ENCODE results near the gene USF3. TPM values are rescaled to one million over a fixed set of nuclear protein-coding genes. Genes with fewer than 3 reads are reported as not detected.

Gene USF3
- polyA plus RNA-seq, 1 donor = 14.5 TPM

DNA sequence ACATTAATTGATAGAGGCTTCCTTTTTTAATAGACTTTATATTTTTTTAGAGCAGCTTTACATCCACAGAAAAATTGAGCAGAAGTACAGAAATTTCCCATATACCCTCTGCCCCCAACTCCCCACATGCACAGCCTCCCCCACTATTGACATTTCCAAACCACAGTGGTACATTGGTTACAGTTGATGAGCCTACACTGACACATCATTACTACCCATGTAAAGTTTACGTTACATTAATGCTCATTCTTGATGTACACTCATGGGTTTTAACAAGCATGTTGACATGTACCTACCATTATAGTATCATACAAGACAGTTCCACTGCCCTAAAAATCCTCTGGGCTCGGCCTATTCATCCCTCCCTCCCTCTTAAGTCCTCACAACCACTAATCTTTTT, 78.7 kb downstream of the USF3 start:
- WGBS (ENCODE audit: insufficient coverage, low lambda C conversion rate) = 100% methylated on average over 2 of the region's 2 CpGs
- DNase-seq = no peak
- no peak overlapping the region for H3K27ac ChIP-seq (ENCODE audit: low read length)
- H3K9me3 ChIP-seq (ENCODE audit: control insufficient read depth, low read depth, low read length) = no peaks in the 10 kb centered on the region
- no peak overlapping the region for H3K4me3 ChIP-seq (ENCODE audit: low read length)
- peaks cover 3% of the 10 kb centered on the region for H3K36me3 ChIP-seq (ENCODE audit: control insufficient read depth, insufficient read depth, low read length)
- H3K4me1 ChIP-seq (ENCODE audit: control insufficient read depth, insufficient read depth, low read length) = no peaks in the 10 kb centered on the region
- no peaks in the 10 kb centered on the region for H3K27me3 ChIP-seq (ENCODE audit: control insufficient read depth, insufficient read depth, low read length)

DNA sequence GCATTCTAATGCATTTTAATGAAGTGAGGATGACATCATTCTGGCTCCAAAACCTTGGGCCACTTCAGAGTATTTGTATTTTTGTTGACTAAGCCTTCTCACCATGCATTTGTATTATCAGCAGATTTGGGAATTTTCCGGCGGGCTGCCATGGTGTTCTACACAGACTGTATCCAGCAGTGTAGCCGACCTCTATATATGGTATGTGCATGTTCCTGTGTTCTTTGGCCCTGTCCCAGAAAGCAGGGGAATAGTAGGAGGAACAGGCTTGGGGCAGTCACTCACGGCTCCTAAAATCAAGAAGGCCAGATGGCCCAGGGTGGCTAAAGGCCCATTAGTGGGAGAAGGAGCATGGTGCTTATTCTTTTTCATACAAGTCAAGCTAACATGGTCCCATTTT, 80.5 kb downstream of the USF3 start:
- no peaks in the 10 kb centered on the region for H3K27me3 ChIP-seq (ENCODE audit: control insufficient read depth, insufficient read depth, low read length)
- WGBS (ENCODE audit: insufficient coverage, low lambda C conversion rate) = no CpG with 5 or more reads among the region's 4 CpGs
- no peak for DNase-seq
- H3K4me1 ChIP-seq (ENCODE audit: control insufficient read depth, insufficient read depth, low read length) = no peaks in the 10 kb centered on the region
- H3K9me3 ChIP-seq (ENCODE audit: control insufficient read depth, low read depth, low read length) = no peaks in the 10 kb centered on the region
- peaks cover 3% of the 10 kb centered on the region for H3K36me3 ChIP-seq (ENCODE audit: control insufficient read depth, insufficient read depth, low read length)
- no peak overlapping the region for H3K27ac ChIP-seq (ENCODE audit: low read length)
- no peak overlapping the region for H3K4me3 ChIP-seq (ENCODE audit: low read length)

DNA sequence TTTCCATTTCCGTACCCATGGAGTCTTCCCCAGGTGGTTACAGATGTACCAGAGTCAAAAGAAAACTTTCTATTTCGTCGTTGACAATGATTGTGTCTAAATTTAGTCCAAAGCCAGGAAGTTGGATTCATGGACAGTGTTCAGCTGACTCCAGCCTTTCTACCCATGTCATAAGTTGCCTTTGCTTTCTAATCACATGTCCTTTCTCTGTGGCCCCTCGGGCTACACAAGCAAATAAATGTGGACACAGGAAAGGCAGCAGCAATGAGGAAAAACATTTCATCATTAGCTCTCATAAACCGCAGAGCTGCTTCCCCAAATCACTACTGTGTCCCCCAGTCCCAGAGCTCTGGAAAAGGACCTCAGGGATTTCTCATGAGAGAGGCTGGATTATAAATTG, 82.0 kb downstream of the USF3 start:
- DNase-seq = no peak

DNA sequence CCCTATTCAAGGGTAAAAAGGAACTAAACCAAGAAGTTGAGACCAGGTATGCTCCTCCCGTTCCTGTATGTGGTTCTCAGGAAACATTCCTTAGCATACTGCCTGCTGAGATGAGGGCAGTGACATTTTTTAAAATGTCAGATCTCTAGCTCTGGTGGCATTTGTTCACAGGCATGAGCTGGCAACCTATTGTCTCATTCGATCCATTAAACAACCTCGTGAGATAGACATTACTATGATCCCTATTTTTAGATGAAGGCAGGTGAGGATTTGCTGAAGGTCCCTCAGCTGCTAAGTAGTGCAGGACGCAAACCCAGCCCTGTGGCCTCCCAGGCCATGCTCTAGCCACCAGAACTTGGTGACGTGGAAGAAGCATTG, 89.2 kb downstream of the USF3 start:
- WGBS (ENCODE audit: insufficient coverage, low lambda C conversion rate) = no CpG with 5 or more reads among the region's 5 CpGs
- Histone ChIP-seq H3K27me3 (ENCODE audit: control insufficient read depth, insufficient read depth, low read length) (no peaks in the 10 kb centered on the region), H3K4me1 (ENCODE audit: control insufficient read depth, insufficient read depth, low read length) (no peaks in the 10 kb centered on the region), H3K4me3 (ENCODE audit: low read length) (no peak overlapping the region), H3K9me3 (ENCODE audit: control insufficient read depth, low read depth, low read length) (no peaks in the 10 kb centered on the region), H3K27ac (ENCODE audit: low read length) (no peak overlapping the region), H3K36me3 (ENCODE audit: control insufficient read depth, insufficient read depth, low read length) (peaks cover 3% of the 10 kb centered on the region)
- no peak for DNase-seq

More for the DNA sequence above, 82.0 kb downstream of the USF3 start:
- no peaks in the 10 kb centered on the region for H3K27me3 ChIP-seq (ENCODE audit: control insufficient read depth, insufficient read depth, low read length)
- no peak overlapping the region for H3K27ac ChIP-seq (ENCODE audit: low read length)
- no CpG with 5 or more reads among the region's 5 CpGs for WGBS (ENCODE audit: insufficient coverage, low lambda C conversion rate)
- H3K9me3 ChIP-seq (ENCODE audit: control insufficient read depth, low read depth, low read length) = no peaks in the 10 kb centered on the region
- no peaks in the 10 kb centered on the region for H3K4me1 ChIP-seq (ENCODE audit: control insufficient read depth, insufficient read depth, low read length)
- H3K4me3 ChIP-seq (ENCODE audit: low read length) = no peak overlapping the region
- peaks cover 3% of the 10 kb centered on the region for H3K36me3 ChIP-seq (ENCODE audit: control insufficient read depth, insufficient read depth, low read length)

DNA sequence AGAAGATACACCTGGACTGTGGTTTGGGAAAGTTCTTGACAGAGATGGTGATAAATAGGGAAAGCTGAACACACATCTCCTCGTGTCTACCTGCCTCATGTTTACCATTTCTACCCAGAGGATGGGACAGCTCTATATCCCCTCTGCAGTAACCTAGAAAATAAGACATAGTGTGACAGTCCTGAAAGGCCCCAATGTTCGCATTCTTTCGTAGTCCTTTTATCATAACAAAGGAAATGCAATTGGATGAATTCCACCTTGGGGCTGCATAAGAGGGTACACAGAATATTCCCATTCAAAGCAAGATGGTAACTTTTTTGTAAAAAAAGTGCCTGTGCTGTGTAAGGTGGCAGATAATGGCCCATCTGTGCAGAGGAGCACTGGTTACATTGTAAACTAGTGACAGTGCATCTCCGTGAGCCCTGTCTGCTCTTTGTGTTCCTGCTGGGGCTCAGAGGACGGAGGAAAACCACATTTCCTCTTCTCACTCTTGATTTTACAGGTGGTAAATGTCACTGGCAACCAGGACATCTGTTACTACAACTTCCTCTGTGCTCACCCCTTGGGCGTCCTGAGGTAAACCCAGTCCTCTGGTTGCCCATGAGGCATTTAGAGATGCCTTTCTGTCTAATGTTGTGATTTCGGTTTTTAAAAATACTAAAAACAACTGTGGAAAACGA, 89.8 kb downstream of the USF3 start:
- H3K9me3 ChIP-seq (ENCODE audit: control insufficient read depth, low read depth, low read length) = no peaks in the 10 kb centered on the region
- H3K27ac ChIP-seq (ENCODE audit: low read length) = no peak overlapping the region
- H3K4me1 ChIP-seq (ENCODE audit: control insufficient read depth, insufficient read depth, low read length) = no peaks in the 10 kb centered on the region
- no peaks in the 10 kb centered on the region for H3K27me3 ChIP-seq (ENCODE audit: control insufficient read depth, insufficient read depth, low read length)
- H3K4me3 ChIP-seq (ENCODE audit: low read length) = no peak overlapping the region
- H3K36me3 ChIP-seq (ENCODE audit: control insufficient read depth, insufficient read depth, low read length) = peaks cover 3% of the 10 kb centered on the region
- 83% methylated on average over 1 of the region's 8 CpGs for WGBS (ENCODE audit: insufficient coverage, low lambda C conversion rate)
- no peak for DNase-seq

DNA sequence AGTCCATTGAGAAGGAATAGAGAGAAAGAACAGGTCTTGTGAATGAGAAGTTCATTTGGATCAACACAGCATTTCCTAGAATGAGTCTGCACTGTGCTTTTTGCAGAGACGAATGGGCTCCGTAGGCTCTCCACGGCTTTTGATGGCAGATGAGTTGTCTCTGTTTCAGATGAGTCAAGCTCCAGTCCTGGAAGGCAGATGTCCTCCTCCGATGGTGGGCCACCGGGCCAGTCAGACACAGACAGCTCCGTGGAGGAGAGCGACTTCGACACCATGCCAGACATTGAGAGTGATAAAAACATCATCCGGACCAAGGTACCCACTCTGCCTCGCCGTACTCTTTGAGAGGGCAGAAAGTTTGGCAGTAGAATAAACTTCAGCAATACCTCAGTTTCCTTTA, 93.6 kb downstream of the USF3 start:
- H3K4me1 ChIP-seq (ENCODE audit: control insufficient read depth, insufficient read depth, low read length) = no peaks in the 10 kb centered on the region
- no peak overlapping the region for H3K4me3 ChIP-seq (ENCODE audit: low read length)
- H3K9me3 ChIP-seq (ENCODE audit: control insufficient read depth, low read depth, low read length) = no peaks in the 10 kb centered on the region
- no peak overlapping the region for H3K27ac ChIP-seq (ENCODE audit: low read length)
- peaks cover 3% of the 10 kb centered on the region for H3K36me3 ChIP-seq (ENCODE audit: control insufficient read depth, insufficient read depth, low read length)
- 93% methylated on average over 3 of the region's 11 CpGs for WGBS (ENCODE audit: insufficient coverage, low lambda C conversion rate)
- no peaks in the 10 kb centered on the region for H3K27me3 ChIP-seq (ENCODE audit: control insufficient read depth, insufficient read depth, low read length)
- DNase-seq = no peak

DNA sequence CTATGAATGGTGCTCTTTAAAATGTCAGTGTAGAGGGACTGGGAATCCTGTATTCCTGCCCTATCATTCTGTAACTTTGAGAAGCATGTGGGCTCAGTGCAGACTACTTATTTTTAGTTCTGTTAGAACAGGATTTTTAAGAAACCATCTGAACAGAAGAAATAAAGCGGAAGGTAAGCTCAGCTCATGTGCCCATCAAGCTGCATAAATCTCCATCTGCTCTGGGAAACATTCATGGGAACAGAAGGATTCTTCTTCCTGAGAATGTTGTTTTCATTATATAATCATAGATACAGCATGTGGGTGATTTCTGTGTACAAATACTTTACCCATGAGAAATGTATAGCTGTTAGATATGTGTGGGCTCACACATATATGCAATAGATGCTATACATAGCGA, 94.2 kb downstream of the USF3 start:
- Histone ChIP-seq H3K9me3 (ENCODE audit: control insufficient read depth, low read depth, low read length) (no peaks in the 10 kb centered on the region), H3K27ac (ENCODE audit: low read length) (no peak overlapping the region), H3K36me3 (ENCODE audit: control insufficient read depth, insufficient read depth, low read length) (peaks cover 3% of the 10 kb centered on the region), H3K4me3 (ENCODE audit: low read length) (no peak overlapping the region), H3K27me3 (ENCODE audit: control insufficient read depth, insufficient read depth, low read length) (no peaks in the 10 kb centered on the region), H3K4me1 (ENCODE audit: control insufficient read depth, insufficient read depth, low read length) (no peaks in the 10 kb centered on the region)
- WGBS (ENCODE audit: insufficient coverage, low lambda C conversion rate) = 100% methylated on average over 1 of the region's 2 CpGs
- DNase-seq = no peak

DNA sequence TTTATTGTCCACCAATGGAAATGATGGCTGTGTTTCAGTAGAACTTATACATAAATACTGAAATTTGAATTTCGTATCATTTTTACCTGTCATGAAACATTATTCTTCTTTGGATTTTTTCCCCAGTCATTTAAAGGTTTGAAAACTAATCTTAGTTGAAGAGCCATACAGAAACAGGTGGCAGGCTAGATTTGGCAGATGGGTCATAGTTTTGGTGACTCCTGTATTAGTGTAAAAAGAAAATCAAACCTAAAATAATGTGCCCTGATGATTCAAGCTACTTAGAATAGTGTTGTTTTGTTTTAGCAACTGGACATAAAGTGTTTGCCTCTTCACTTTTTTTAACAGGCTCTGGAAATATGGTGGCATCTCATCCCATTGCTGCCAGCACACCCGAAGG, 95.2 kb downstream of the USF3 start:
- DNase-seq = no peak
- H3K4me1 ChIP-seq (ENCODE audit: control insufficient read depth, insufficient read depth, low read length) = no peaks in the 10 kb centered on the region
- no peak overlapping the region for H3K27ac ChIP-seq (ENCODE audit: low read length)
- peaks cover 3% of the 10 kb centered on the region for H3K36me3 ChIP-seq (ENCODE audit: control insufficient read depth, insufficient read depth, low read length)
- no peaks in the 10 kb centered on the region for H3K27me3 ChIP-seq (ENCODE audit: control insufficient read depth, insufficient read depth, low read length)
- 86% methylated on average over 1 of the region's 2 CpGs for WGBS (ENCODE audit: insufficient coverage, low lambda C conversion rate)
- H3K4me3 ChIP-seq (ENCODE audit: low read length) = no peak overlapping the region
- no peaks in the 10 kb centered on the region for H3K9me3 ChIP-seq (ENCODE audit: control insufficient read depth, low read depth, low read length)

DNA sequence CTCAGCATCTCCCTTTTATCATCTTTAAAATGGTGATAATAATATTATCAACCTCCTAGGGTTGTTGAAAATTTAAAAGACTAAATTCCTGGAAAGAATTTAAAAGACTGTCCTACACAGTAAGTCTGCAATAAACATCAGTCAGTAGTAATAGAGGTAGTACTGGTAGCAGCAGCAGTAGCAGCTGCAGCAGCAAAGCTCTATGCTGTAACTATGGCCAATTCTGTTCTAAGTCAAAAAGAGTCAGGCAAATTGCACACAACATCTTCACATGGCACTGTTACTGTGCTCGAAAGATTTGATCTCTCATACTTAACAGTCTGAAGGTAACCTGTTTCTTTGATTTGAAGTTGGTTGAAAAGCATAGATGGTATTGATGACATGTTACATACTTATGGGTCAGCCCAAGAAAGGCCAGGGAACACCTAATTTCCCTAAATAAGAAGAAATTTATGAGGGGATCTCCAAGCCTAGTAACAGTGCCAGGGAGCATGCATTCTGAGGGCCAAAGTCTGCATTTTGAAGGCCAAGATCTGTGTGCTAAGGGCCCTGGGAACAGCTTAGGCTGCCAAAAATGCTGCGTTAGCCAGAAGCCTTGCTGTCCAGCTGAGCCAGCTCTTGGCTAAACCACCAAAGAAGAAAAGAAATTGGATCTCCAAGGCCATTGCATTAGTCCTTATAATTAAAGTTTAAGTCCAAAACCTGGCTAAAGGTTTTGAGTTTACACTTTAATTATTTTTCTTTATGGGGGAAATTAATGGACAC, 95.8 kb downstream of the USF3 start:
- H3K36me3 ChIP-seq (ENCODE audit: control insufficient read depth, insufficient read depth, low read length) = peaks cover 3% of the 10 kb centered on the region
- no peak for DNase-seq

More for the DNA sequence above, 95.8 kb downstream of the USF3 start:
- Histone ChIP-seq H3K27me3 (ENCODE audit: control insufficient read depth, insufficient read depth, low read length) (no peaks in the 10 kb centered on the region), H3K4me3 (ENCODE audit: low read length) (no peak overlapping the region), H3K27ac (ENCODE audit: low read length) (no peak overlapping the region), H3K9me3 (ENCODE audit: control insufficient read depth, low read depth, low read length) (no peaks in the 10 kb centered on the region), H3K4me1 (ENCODE audit: control insufficient read depth, insufficient read depth, low read length) (no peaks in the 10 kb centered on the region)
- no CpG with 5 or more reads among the region's 2 CpGs for WGBS (ENCODE audit: insufficient coverage, low lambda C conversion rate)

Measured in large intestine (tissue), 3 donors.